Endodermal cell (in vitro differentiated cells): Measurements from ENCODE around the gene STXBP3. TPM values are rescaled to one million over a fixed set of nuclear protein-coding genes. Genes with fewer than 3 reads are reported as not detected.

ENCODE experiments used
- DNase-seq: peaks from one replicate; pipeline ENCODE4 v3.0.0-alpha.2; 2017
- H3K27ac ChIP-seq: 2 replicates; pipeline ENCODE4 v1.5.1; 2013; ENCODE audit warnings: mild to moderate bottlenecking, low read depth, low read length, moderate library complexity
- H3K27me3 ChIP-seq: 2 replicates; pipeline ENCODE4 v1.6.1; 2013; ENCODE audit warnings: mild to moderate bottlenecking, low read length, moderate library complexity; ENCODE audit not compliant: insufficient read depth, control insufficient read depth, poor library complexity, severe bottlenecking
- H3K36me3 ChIP-seq: 2 replicates; pipeline ENCODE4 v1.7.0; 2013; ENCODE audit warnings: mild to moderate bottlenecking, low read length, moderate library complexity; ENCODE audit not compliant: control insufficient read depth, insufficient read depth
- H3K4me1 ChIP-seq: one replicate; pipeline ENCODE4 v1.7.0; 2013; ENCODE audit warnings: low read length; ENCODE audit not compliant: control insufficient read depth, insufficient read depth
- H3K4me3 ChIP-seq: 2 replicates; pipeline ENCODE4 v1.5.1; 2013; ENCODE audit warnings: mild to moderate bottlenecking, low read length, moderate library complexity
- H3K9ac ChIP-seq: 2 replicates; pipeline ENCODE4 v1.6.1; 2013; ENCODE audit warnings: mild to moderate bottlenecking, low read length, moderate library complexity; ENCODE audit not compliant: poor library complexity, severe bottlenecking; ENCODE audit errors: extremely low read depth
- H3K9me3 ChIP-seq: 2 replicates; pipeline ENCODE4 v1.6.1; 2013; ENCODE audit warnings: mild to moderate bottlenecking, low read length, moderate library complexity; ENCODE audit not compliant: control insufficient read depth
- H3K27ac Mint-ChIP-seq: 2 replicates; pipeline ENCODE4 v1.8.0; 2020; ENCODE audit warnings: mixed read lengths
- H3K27me3 Mint-ChIP-seq: 2 replicates; pipeline ENCODE4 v1.8.0; 2021; ENCODE audit warnings: mild to moderate bottlenecking, mixed read lengths; ENCODE audit not compliant: insufficient read depth
- H3K36me3 Mint-ChIP-seq: 2 replicates; pipeline ENCODE4 v1.8.0; 2020; ENCODE audit warnings: low read depth, mixed read lengths
- H3K4me1 Mint-ChIP-seq: 2 replicates; pipeline ENCODE4 v1.8.0; 2020; ENCODE audit warnings: mixed read lengths
- H3K4me3 Mint-ChIP-seq: 2 replicates; pipeline ENCODE4 v1.8.0; 2020; ENCODE audit warnings: mild to moderate bottlenecking, moderate library complexity, mixed read lengths
- H3K9me3 Mint-ChIP-seq: 2 replicates; pipeline ENCODE4 v1.8.0; 2020; ENCODE audit warnings: mild to moderate bottlenecking, mixed read lengths
- CTCF ChIP-seq: fragments of 200-600 bp; sonication (generic); conservative IDR thresholded peaks from 2 replicates; pipeline ENCODE4 v1.5.0; 2021; ENCODE audit warnings: antibody characterized with exemption, mild to moderate bottlenecking
- WGBS, 2 experiments: methylation state at CpG; one replicate each; pipeline versions ENCODE4 v1.1.5 to v1.1.7; 2013; ENCODE audit warnings: missing lambda C conversion rate in 2 of 2, mixed read lengths in 1 of 2; ENCODE audit not compliant: insufficient coverage in 1 of 2, insufficient read length in 1 of 2; 5-methylcytosine and 5-hydroxymethylcytosine counted together
- total RNA-seq, 2 donors: library from RNA; stranded (reverse); fragmentation: NEBNext Ultra II Directional in 1 of 2; extraction: Animal tissue kit (Norgen Biotek cat#: 25700) in 1 of 2; gene quantifications; 2 replicates in 1 of 2; 3 replicates in 1 of 2; pipeline ENCODE4 v1.2.1, GENCODE V29; 2021

Gene STXBP3
- total RNA-seq, 2 donors from 2014 or later = 37.4 to 38.5 TPM

- Histone ChIP-seq H3K27me3 (no peaks in the 10 kb centered on the region), H3K27ac (peak overlapping the region; percentile 3), H3K9me3 (no peaks in the 10 kb centered on the region), H3K4me3 (peak overlapping the region; percentile 68), H3K36me3 (no peaks in the 10 kb centered on the region), H3K9ac (peak overlapping the region; percentile 17), H3K4me1 (peaks cover 31% of the 10 kb centered on the region)
- TF ChIP-seq CTCF = no peak
- H3K9me3 Mint-ChIP-seq = no peaks in the 10 kb centered on the region
- H3K4me1 Mint-ChIP-seq = peaks cover 55% of the 10 kb centered on the region
- H3K27me3 Mint-ChIP-seq = no peaks in the 10 kb centered on the region
- H3K36me3 Mint-ChIP-seq = no peaks in the 10 kb centered on the region
- WGBS, 2 experiments = 60 to 76% methylated on average over 2 to 4 of the region's 4 CpGs
- H3K27ac Mint-ChIP-seq = peak overlapping the region; percentile 22
- DNase-seq = no peak
- no peak overlapping the region for H3K4me3 Mint-ChIP-seq
These were observed 99.0 kb downstream of the STXBP3 start for GRCh38 chr1:108845446-108845845.

- H3K27me3 Mint-ChIP-seq = peaks cover under 1% of the 10 kb centered on the region
- peak; percentile 66 for DNase-seq
- no peak overlapping the region for H3K4me3 Mint-ChIP-seq
- peaks cover 54% of the 10 kb centered on the region for H3K4me1 Mint-ChIP-seq
- peak overlapping the region; percentile 68 for H3K4me3 ChIP-seq
- no peaks in the 10 kb centered on the region for H3K27me3 ChIP-seq
- peak overlapping the region; percentile 3 for H3K27ac ChIP-seq
- no peaks in the 10 kb centered on the region for H3K36me3 Mint-ChIP-seq
- no peaks in the 10 kb centered on the region for H3K9me3 Mint-ChIP-seq
- H3K27ac Mint-ChIP-seq = peak overlapping the region; percentile 41
- H3K9ac ChIP-seq = peak overlapping the region; percentile 17
- TF ChIP-seq CTCF = no peak
- no peaks in the 10 kb centered on the region for H3K36me3 ChIP-seq
- peaks cover 31% of the 10 kb centered on the region for H3K4me1 ChIP-seq
- WGBS, 2 experiments = 62 to 79% methylated on average over 6 of the region's 6 CpGs
- no peaks in the 10 kb centered on the region for H3K9me3 ChIP-seq
These were observed 99.5 kb downstream of the STXBP3 start for GRCh38 chr1:108845991-108846390.

- no peak for DNase-seq
- no peaks in the 10 kb centered on the region for H3K9me3 Mint-ChIP-seq
- no peaks in the 10 kb centered on the region for H3K36me3 Mint-ChIP-seq
- H3K4me3 ChIP-seq = no peak overlapping the region
- peaks cover 41% of the 10 kb centered on the region for H3K4me1 Mint-ChIP-seq
- no peaks in the 10 kb centered on the region for H3K36me3 ChIP-seq
- H3K27me3 Mint-ChIP-seq = peaks cover 3% of the 10 kb centered on the region
- 82 to 83% methylated on average over 1 of the region's 1 CpG for WGBS, 2 experiments
- no peak overlapping the region for H3K9ac ChIP-seq
- no peak overlapping the region for H3K27ac ChIP-seq
- TF ChIP-seq CTCF = no peak
- no peaks in the 10 kb centered on the region for H3K27me3 ChIP-seq
- H3K4me3 Mint-ChIP-seq = no peak overlapping the region
- no peak overlapping the region for H3K27ac Mint-ChIP-seq
- peaks cover 26% of the 10 kb centered on the region for H3K4me1 ChIP-seq
- H3K9me3 ChIP-seq = no peaks in the 10 kb centered on the region
These were observed 101.0 kb downstream of the STXBP3 start for GRCh38 chr1:108847494-108847893.
